ENCODE measurements around the gene CAMKK1.
"Not testable (repeated sequence)": the region's sequence is repeated elsewhere in the genome, so short reads cannot be mapped to it uniquely, and the experiment has no call there.

CAMKK1 gene

DNA sequence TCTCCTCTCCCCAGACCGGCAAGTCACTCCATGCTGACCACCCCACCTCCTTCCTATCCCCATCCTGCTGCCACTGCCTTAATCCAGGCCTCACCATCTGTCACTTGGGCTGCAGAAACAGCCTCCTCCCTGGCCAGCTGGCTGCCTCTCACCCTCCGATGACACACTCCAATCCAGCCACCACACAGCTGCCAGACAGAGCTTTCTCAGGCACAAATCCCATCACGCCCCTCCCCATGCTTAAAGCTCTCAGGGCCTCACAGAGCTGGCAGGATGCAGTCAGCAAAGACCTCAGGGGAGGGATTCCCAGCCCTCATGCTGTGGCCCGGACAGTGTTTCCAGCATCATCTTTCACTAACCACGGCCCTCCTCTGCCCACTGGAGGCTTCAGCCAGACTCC is 13.7 kb downstream of the CAMKK1 start:
- DNase-seq (ENCODE audit: low read depth): peak; percentile 63

DNA sequence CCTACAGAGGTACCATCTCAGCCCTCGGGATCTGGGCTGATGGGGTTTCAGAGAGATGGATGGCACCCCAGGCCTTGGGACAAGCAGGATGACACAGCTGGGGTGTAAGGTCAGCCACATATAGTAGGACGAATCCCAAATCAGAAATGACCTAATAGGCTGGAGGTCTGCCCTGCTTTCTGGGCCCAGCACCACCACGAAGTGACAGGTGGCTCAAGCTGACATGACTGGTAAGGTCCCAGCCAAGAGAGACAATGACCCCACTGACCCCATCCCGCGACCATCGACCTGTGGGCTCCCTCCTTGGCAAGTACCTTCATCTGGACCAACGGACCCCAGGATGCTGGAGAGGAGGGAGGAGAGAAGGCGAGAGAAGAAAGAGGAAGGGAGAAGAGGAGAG is 15.6 kb downstream of the CAMKK1 start:
- no peak for DNase-seq (ENCODE audit: low read depth)

DNA sequence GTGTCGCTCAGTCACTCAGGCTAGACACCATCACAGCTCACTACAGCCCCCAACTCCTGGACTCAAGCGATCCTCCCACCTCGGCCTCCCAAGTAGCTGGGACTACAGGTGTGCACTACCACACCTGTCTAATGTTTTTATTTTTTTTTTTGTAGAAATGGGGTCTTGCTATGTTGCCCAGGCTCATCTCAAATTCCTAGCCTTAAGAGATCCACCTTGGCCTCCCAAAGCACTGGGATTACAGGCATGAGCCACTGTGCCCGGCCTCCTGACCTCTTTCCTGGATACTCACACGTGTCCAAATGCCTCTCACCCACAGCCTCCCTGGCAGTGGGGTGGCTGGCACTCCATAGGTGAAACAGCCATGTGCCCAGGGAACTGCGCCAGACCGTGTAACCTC is 17.5 kb downstream of the CAMKK1 start:
- no peak for DNase-seq (ENCODE audit: low read depth)

DNA sequence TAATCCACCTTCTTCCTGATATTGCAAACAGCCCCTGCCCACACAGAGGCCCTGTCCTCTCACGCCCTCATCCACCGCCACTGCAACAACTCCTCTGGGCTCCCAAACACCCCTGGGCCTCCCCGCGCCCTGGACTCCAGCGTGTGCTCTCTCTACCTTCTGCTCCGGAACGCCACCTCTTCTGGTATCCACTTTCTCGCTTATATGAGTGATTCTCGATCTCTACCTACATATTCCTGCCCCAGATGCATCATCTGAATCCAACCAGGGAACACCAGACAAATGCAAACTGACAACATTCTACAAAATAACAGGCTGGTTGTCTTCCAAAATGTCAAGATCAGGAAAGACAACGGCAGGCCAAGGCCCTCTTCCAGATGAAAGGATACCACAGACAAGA is 19.0 kb downstream of the CAMKK1 start:
- DNase-seq (ENCODE audit: low read depth): no peak

DNA sequence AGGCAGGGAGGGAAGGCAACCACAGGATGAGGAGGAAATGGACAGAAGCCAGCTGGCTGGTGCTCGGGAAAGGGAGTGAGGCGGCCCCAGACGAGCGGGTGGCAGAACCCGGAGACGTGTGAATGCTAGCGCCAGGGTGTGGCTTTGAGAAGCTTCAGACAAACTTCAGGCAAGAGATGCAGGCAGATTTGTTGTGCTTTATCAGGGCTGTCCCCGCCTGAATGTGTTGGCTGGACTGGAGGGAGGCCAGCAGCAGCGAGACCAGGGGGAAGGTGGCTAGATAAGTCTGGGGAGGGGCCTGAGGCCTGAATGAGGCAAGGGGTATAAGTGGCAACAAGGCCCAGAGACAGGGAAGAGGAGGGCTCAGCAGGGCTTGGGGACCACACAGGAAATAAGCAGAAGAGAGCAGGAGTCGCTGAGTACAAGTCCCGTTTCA is 22.0 kb downstream of the CAMKK1 start:
- DNase-seq (ENCODE audit: low read depth): no peak

DNA sequence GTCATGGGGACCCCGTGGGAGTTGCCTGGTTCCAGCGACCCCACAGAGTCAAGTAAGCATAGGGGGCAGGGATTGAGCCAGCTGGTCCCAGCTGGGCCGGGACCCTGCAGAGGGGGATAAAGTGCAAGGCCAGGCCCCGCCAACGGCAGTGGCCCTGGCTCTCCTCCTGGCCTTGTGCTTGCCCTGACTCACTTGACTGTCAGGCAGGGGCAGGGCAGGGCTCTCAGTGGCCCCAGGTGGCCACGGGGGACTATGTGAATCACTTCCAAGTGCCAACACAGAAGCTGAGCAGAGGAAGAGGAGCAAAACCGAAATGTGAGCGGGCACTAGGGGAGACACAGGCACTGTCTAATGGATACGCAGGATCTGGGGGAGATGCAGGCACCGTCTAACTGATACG is 25.2 kb downstream of the CAMKK1 start:
- DNase-seq (ENCODE audit: low read depth): no peak

DNA sequence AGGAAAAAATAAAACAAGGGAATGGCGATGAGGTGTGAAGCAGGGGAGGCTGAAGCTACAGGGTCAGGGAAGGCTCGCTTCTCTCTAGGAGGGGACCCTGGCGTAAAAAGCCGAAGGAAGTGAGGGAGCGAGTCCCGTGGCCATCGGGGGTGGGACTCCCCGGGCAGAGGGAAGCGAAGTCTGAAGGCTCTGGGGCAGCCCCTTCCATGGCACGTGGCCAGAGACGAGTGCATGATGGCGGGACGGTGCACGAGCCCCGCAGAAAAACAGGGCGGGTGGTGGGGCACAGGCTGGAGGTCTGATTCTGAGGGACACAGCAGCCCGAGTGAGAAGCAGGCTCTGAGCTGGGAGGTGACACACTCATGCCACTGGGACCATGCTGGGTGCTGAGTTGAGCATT is 25.7 kb downstream of the CAMKK1 start:
- no peak for DNase-seq (ENCODE audit: low read depth)

DNA sequence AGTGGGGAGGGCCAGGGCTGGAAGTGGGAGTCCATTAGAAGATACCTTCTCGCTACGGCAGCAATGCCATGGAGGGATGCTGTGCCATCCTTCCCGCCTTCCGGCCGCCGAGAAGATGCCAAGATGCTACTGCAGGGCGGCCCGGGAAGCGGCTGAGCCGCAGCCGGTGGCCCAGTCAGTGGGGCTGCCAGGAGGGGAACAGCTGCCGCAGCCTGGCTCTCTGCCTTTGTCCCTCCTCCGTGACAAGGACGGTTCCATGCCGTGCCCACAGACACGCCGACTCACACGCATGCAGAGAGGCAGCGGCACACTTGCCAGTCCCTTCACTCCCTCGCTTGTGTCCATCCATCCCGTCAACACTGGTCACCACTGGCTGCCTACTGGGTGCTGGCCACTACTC is 26.6 kb downstream of the CAMKK1 start:
- DNase-seq (ENCODE audit: low read depth): no peak

DNA sequence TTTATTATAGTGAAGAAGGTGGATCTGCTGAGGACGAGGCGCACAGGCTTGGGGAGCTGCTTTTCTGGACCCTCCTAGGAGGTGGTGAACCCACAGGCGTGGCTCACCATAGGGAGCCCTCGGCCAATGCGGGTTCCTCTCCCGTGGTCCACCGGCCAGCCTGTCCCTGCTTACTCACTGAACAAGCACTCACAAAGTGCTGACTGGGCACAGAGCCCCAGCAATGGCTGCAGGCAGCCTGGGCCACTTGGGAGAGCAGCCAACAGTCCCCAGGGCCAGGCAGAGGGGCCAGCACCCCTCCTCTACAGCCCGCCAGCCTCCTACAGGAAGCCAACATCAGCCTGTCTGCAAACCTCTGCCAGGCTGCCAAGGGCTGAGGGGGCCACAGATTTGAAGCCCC is 27.7 kb downstream of the CAMKK1 start:
- DNase-seq (ENCODE audit: low read depth): no peak

DNA sequence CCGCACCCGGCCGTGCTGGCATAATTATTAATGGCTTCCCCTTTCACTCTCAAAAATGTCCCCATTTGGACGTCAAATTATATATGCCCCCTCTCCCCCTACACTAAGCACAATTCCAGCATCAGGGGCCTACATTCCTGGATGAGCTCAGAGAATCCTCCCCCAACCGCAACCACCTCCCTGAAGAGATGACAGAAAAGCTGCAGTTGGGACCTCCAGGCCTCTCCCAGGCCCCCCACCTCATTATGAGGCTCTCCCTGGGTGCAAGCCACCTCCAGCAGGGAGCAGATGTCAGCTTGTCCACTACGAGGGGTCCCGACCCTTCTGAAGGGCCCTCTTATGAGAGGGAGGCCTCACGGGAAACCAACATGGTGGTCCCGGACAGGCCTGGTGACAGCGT is 28.3 kb downstream of the CAMKK1 start:
- no peak for DNase-seq (ENCODE audit: low read depth)

DNA sequence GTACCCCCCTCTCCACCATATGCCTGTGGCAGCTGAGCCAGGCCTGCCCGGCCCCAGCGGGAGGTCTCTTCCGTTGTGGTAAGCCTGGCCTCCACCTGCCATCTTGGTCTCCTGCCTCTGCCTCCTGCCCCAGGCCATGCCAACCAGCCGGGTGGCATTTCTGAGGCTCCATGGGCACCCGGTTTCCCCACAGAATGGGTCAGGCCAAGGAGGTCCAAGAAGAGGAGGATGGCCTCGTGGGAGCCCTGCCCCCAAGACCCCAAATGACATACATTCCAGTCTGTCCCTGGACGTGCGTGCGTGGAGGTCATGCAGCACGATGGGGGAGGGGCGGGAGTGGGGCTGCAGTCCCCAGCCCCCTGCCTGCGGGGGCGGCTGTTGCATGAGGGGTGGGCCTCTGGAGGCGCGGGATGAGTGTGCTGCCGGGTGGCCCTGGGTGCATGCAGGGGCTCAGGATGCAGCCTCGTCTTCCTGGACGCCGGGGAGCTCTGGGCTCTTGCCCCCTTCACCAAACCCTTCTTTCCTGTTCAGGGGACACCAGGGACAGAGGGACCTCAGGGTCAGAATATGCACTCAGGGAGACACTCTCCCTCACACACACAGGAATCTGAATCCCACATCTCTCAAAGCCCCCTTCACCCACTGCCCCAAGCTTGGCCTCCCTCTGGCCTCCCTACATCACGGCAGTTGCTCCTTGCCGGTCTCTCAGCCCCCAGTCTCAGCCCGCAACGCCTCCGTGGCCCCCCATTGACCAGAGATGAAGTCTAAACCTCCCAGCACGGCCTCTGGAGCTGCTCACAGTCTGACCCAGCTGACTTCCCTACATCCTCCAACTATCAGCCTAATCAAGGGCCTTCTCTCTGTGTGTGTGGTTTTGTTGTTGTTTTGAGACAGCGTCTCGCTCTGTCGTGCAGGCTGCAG is 30.8 kb downstream of the CAMKK1 start:
- DNase-seq (ENCODE audit: low read depth): no peak

DNA sequence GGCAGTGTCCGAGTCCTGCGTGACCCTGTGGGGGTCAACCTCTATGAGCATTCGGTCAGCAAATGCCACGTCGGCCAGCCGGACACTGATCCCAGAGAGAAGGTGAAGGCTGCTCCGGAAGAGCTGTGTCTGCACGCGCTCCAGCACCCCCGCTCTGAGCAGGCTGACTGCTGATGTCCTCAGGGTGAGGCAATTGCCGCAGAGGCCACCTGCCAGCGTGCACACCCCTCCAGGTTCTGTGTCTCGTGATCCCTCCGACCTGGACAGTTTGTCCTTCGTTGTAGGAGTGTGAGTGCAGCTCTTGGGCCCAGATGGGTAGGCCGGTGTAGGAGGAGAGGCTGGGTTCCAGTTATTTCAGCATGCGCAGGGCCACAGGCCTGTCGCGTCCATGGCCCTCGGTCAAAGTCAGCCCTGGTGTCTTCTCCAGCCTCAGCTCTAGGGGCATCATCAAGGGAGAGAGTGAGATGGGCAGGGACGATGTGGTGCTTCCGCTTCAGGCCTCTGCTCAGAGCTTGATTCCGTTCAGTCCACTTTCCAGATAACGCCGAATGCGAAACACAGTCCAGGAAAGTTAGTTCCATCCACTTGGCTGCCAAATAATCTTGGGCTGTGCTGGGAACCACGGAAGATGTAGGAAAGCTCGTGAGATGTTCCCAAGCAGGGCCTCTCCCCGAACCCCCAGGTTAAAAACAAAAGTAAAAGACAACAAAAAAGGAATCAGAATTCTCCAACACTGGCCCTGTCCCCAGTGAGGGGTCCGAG is 31.7 kb downstream of the CAMKK1 start:
- DNase-seq (ENCODE audit: low read depth): no peak

DNA sequence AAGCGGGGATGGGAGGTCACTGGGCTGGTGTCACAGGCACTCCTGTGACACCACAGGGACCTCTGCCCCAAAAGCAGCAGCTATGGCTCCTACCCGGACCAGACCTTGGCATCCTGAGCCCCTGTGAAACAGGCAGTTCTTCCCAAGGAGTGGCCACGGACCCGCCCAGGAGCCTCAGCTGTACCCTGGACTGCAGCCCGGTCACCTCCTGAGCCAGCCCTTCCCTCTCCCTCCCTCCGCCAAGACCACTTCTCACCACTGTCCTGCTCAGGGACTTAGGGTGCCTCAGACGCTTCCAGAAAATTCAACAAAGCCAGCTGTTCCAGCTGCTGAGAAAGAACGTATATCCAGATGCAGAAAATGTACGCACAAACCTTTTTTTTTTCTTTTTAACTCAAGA is 32.9 kb downstream of the CAMKK1 start:
- no peak for DNase-seq (ENCODE audit: low read depth)

DNA sequence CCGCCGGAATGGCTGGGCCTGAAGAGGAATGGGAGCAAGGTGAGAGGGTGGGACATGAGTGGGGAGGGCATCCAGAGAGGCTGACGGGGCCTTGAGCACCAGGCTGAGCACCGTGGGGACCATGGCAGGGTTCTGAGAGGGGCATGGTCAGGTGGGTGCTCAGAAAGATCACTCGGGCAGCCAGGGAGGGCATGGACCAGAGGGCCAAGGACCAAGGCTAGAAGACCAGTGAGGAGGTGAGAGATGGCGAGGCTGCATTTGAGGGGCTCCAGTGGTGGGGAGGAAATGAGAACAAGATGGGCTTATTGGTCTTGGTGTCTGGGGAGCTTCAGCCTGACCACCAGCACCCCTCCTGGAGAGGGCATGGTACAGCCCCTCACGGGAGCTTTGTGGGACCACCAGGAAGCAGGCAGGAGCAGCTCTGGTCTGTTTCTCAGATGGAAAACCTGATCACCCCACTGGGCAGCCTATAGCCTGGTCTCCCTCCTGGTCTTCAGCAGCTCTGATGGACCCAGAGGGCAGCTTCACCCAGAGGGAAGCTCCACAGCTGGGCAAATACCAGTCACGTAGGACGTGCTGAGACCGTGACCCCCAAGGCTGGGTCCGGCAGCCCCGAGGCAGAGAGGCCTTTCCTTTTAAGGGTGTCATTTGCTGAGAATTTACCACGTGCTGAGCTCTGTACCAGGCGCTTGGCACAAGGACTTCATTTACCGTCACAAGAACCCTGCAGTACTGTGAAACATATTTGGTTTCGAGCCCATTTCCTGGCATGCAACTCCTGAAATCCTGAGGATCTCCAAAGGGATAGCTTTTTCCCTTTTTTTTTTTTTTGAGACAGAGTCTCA is 35.4 kb downstream of the CAMKK1 start:
- no peak for DNase-seq (ENCODE audit: low read depth)

DNA sequence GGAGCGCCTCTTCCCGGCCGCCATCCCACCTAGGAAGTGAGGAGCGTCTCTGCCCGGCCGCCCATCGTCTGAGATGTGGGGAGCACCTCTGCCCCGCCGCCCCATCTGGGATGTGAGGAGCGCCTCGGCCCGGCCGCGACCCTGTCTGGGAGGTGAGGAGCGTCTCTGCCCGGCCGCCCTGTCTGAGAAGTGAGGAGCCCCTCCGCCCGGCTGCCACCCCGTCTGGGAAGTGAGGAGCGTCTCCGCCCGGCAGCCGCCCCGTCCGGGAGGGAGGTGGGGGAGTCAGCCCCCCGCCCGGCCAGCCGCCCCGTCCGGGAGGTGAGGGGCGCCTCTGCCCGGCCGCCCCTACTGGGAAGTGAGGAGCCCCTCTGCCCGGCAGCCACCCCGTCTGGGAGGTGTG is 38.6 kb downstream of the CAMKK1 start:
- DNase-seq (ENCODE audit: low read depth): not testable (repeated sequence)

DNA sequence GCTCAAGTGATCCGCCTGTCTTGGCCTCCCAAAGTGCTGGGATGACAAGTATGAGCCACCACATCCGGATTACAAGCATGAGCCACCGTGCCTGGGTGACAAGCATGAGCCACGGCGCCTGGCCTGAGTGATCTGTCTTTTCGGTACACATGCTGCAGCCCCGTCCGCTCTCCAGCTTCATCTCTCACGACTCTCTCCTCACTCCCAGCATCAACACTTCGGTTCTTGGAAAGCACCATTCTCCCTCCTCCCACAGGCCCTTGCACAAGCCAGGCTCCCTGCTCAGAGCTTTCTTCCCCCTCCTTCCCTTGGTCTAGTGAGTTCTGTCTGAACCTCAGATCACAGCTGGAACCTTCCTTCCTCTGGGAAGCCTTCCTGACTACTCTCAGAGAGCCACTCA is 40.3 kb downstream of the CAMKK1 start:
- DNase-seq (ENCODE audit: low read depth): no peak

DNA sequence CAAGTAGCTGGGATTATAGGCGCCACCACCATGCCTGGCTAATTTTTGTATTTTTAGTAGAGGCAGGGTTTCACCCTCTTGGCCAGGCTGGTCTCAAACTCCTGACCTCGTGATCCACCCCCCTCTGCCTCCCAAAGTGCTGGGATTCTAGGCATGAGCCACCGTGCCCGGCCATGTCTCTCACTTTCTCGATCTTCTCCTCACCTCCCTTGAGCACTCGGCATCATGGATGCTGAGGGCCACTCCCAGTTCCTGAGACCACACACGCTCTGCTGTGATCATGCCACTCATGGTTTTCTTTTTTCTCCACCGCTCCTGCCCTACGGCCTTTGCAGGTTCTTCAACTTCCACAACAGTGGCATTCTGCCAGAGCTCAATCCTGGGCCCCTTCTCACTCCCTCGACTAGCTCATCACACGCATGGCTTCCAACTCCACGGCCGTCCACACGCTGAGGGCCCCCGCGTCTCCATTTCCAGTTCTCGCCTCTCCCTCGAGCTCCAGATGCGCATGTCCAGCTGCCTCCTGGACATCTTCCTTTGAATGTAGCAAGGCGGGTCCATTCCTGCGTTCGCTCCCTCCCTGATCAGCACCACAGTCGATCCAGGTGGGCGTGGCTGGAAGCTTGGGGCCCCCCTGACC is 41.3 kb downstream of the CAMKK1 start:
- DNase-seq (ENCODE audit: low read depth): no peak

DNA sequence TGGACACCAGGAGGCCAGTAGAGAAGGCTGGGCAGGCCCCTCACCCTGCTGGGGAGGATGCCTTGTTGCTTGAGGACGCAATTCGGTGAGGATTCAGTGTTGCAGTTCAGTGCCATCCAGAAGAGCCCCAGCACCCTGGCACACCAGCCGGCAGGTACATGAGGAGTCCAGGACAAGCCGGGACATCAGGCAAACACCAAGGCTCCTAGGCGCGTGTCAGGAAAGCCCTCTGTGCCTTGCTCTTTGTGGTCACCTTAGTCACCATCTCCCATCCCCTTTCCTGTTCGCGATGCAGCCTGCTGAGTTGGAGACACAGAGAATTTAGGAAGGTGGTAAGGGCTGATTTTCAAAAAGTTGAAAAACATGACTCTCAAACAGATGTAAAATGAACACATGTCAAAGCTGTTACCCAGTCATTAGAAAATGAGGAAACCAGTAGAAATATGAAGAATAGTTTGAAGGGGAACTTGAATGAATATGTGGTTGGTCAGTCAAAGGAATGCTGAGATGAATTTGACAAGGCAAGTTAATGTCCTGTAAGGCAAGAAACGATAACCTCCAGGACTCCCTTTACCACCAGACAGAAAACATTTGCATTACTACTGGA is 44.5 kb downstream of the CAMKK1 start:
- no peak for DNase-seq (ENCODE audit: low read depth)

DNA sequence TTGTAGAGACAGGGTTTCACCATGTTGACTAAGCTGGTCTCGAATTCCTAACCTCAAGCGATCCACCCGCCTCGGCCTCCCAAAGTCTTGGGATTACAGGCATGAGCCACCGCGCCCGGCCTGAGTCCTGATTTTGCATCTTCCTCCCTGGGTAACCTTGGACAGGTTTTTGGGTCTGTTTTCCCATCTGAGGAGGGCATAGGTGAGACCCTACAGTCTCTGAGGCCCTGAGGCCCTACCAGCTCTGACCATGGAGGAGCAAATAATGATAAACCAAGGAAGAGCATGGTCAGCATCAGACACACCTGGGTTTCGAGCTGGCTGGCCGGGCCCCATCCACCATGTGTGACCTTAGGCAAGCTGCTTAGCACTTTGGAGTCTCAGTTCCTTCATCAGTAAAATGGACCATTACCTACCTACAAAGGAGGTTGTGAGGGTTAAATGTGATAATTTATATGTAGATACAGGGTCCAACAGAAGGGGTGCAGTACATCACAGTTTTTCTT is 45.6 kb downstream of the CAMKK1 start:
- no peak for DNase-seq (ENCODE audit: low read depth)

DNA sequence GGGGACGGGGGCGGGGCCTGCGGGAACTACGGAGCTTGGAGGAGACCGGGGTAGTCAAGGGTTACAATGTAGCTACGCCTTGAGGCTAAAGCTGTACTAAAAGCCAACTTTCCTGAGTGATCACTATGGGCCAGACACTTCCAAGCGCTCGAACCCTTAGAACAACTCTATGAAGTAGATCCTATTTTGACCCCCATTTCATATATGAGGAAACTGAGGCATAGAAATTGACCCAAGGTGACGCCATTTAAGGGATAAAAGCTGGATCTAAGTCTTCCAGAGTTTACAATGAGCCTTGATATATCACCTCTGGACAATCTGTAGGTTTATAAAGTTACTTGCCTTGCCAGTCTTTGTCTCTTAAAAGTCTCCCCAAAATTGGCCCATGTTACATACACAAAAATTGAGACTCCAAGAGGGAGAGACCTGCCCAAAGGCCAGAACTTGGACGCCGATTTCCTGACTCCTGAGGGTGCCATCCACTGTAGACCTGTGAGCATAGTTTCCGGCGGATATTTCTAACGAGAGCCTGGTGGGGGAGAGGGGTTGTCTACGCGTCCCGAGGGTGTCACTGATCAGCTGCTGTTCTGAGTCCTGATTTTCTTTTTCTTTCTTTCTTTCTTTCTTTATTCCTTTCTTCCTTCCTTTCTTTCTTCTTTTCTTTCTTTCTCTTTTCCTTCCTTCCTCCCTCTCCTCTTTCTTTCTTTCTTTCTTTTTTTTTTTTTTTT is 46.3 kb downstream of the CAMKK1 start:
- DNase-seq (ENCODE audit: low read depth): no peak
